HG02870 (cell line): ENCODE data around the gene MGAT4C.
"Not testable (repeated sequence)": the region's sequence is repeated elsewhere in the genome, so short reads cannot be mapped to it uniquely, and the experiment has no call there.

Experiments
- ATAC-seq: cut with Tn5 transposase; IDR thresholded peaks from one replicate; pipeline ENCODE4 v1.9.1; 2021; ENCODE audit warnings: mild to moderate bottlenecking, moderate library complexity; ENCODE audit not compliant: unreplicated experiment

The MGAT4C gene

GRCh38 chr12:86138770-86139169 lies 117.4 kb downstream of the MGAT4C start:
- ATAC-seq: no peak

GRCh38 chr12:86137936-86138335 lies 118.3 kb downstream of the MGAT4C start:
- ATAC-seq: no peak

- no peak for ATAC-seq
These were observed 121.6 kb downstream of the MGAT4C start for GRCh38 chr12:86134561-86134960.

GRCh38 chr12:86126900-86127299 lies 129.3 kb downstream of the MGAT4C start:
- not testable (repeated sequence) for ATAC-seq

- ATAC-seq: no peak
These were observed 133.2 kb downstream of the MGAT4C start for GRCh38 chr12:86122846-86123468.

- no peak for ATAC-seq
These were observed 138.0 kb downstream of the MGAT4C start for GRCh38 chr12:86118161-86118560.

GRCh38 chr12:86117711-86118110 lies 138.5 kb downstream of the MGAT4C start:
- ATAC-seq: no peak

- ATAC-seq: no peak
These were observed 152.1 kb downstream of the MGAT4C start for GRCh38 chr12:86104087-86104486.

GRCh38 chr12:86097161-86097560 lies 159.0 kb downstream of the MGAT4C start:
- ATAC-seq: no peak

- ATAC-seq: no peak
These were observed 164.5 kb downstream of the MGAT4C start for GRCh38 chr12:86091681-86092080.

- no peak for ATAC-seq
These were observed 174.3 kb downstream of the MGAT4C start for GRCh38 chr12:86081843-86082242.

- ATAC-seq: not testable (repeated sequence)
These were observed 197.1 kb downstream of the MGAT4C start for GRCh38 chr12:86059052-86059451.

- no peak for ATAC-seq
These were observed 198.9 kb downstream of the MGAT4C start for GRCh38 chr12:86057092-86057845.

GRCh38 chr12:86052921-86053320 lies 203.3 kb downstream of the MGAT4C start:
- ATAC-seq: no peak

GRCh38 chr12:86050010-86050409 lies 206.2 kb downstream of the MGAT4C start:
- ATAC-seq: no peak

- ATAC-seq: no peak
These were observed 211.8 kb downstream of the MGAT4C start for GRCh38 chr12:86044396-86044795.

GRCh38 chr12:86042062-86042461 lies 214.1 kb downstream of the MGAT4C start:
- no peak for ATAC-seq

- no peak for ATAC-seq
These were observed 237.8 kb downstream of the MGAT4C start for GRCh38 chr12:86018361-86018760.

- no peak for ATAC-seq
These were observed 241.2 kb downstream of the MGAT4C start for GRCh38 chr12:86015026-86015425.

GRCh38 chr12:86006727-86007126 lies 249.5 kb downstream of the MGAT4C start:
- ATAC-seq: no peak

- ATAC-seq: no peak
These were observed 258.1 kb downstream of the MGAT4C start for GRCh38 chr12:85998074-85998473.

- ATAC-seq: no peak
These were observed 259.9 kb downstream of the MGAT4C start for GRCh38 chr12:85996280-85996679.

GRCh38 chr12:85993746-85994145 lies 262.4 kb downstream of the MGAT4C start:
- ATAC-seq: no peak
